GF-D8 (cell line): ENCODE data around the gene NOTCH4.

Experiments used
- DNase-seq: peaks from one replicate; lab custom pipeline; 2025; lab: John Stamatoyannopoulos, UW

Gene NOTCH4

DNA sequence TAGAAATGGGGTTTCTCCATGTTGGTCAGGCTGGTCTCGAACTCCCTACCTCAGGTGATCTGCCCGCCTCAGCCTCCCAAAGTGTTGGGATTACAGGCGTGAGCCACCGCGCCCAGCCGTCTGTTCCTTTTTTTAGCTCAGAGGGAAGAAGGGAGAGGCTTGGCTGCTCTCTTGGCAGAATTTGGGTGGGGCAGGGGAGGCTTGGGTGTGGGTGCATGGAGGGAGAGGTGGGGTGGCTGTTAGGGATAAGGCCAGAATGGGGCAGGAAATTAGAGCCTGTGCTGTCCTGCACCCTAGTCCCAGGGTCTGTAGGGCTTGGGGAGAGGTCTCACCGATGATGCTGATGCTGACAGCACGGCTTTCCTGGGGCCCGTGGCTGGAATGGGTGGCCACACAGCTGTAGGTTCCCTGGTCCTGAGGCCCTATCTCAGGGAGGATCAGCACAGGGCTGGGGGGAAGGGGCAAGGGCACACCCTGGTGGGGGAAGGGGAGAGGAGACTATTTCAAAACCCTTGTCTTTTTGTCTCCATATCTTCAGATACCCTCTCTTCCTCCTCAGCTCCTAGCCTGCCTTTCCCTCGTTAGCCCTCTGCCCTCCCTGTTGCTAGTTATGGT is 41.8 kb downstream of the NOTCH4 start:
- DNase-seq = no peak

DNA sequence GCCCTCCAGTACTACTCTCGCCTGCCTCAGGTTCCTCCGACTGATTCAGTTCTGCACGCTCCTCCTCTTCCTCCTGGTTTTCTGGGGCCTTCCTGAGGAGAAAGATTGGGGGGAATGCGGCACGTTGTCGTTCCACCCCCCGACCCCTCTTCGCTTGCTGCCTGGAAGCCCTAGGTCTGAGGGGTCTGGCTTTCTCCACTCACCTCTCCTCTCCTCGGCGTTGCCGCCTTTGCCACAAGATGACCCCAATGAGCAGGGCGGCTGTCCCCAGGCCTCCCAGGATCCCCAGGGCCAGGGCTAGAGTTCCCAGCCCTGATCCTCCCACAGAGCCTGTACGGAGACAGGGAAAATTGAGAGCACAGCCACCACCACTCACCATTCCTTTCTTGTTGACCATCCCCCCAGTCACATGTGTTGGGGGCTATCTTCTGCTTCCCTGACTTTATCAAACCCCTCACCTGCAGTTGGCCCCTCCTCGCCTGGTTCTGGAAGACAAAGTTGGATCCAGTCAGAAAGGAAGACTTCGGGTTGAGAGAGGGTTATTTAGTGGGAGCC is 42.6 kb downstream of the NOTCH4 start:
- DNase-seq = no peak

DNA sequence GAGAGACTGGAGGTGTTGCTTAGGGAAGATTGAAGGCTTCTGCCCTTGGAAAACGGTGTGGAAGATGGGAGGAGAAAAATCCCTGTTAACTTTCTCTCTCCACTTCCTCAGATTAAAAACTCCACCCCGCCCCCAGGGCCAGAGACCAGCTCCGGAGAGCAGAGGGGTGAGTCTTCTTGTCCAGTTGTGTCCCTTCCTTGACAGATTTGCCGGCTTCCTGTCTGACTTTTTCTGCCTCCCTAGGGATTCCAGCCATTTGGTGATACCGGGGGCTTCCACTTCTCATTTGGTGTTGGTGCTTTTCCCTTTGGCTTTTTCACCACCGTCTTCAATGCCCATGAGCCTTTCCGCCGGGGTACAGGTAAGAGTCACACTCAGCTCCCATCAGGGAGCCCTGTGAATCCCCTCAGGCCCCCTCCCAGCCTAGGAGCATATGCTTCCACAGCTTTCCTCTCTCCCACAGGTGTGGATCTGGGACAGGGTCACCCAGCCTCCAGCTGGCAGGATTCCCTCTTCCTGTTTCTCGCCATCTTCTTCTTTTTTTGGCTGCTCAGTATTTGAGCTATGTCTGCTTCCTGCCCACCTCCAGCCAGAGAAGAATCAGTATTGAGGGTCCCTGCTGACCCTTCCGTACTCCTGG is 44.0 kb downstream of the NOTCH4 start:
- DNase-seq = no peak

GRCh38 chr6:32178547-32179440 is 45.1 kb downstream of the NOTCH4 start:
- no peak for DNase-seq

GRCh38 chr6:32177788-32178546 is 45.9 kb downstream of the NOTCH4 start, which contains the start of gene RNF5:
TSS of gene RNF5 (plus strand) at chr6:32178405. CDS start at chr6:32178512, 107 bp downstream.
- peak; percentile 100 for DNase-seq

DNA sequence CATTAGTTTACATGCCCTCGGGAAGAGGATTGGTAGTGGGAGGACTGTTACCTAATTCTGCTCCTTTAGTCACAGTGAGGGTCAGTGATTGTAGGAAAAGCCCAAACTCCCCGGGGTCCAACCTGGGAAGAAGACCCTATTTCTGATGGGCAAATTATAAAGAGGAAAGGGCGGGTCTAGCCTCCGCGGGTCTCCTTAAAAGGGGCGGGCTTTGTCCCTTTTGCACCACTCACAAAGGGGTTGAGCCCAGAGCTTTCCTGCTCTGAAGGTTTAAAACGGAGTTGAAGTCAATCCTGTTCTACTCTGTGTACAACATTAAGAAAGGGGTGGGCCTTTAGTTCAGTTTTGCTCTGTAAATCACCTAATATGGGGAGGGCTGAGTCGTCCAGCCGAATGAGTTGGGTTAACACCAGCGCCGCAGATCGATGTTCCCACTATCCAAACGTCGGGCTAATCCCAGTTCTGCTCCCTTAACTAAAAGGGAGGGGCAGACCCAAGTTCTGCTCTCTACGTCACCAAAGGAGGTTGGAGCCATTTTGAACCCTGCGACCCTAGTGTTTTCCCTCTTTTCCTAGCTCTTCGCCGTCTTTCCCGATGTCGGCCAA is 46.6 kb downstream of the NOTCH4 start:
- peak; percentile 7 for DNase-seq

DNA sequence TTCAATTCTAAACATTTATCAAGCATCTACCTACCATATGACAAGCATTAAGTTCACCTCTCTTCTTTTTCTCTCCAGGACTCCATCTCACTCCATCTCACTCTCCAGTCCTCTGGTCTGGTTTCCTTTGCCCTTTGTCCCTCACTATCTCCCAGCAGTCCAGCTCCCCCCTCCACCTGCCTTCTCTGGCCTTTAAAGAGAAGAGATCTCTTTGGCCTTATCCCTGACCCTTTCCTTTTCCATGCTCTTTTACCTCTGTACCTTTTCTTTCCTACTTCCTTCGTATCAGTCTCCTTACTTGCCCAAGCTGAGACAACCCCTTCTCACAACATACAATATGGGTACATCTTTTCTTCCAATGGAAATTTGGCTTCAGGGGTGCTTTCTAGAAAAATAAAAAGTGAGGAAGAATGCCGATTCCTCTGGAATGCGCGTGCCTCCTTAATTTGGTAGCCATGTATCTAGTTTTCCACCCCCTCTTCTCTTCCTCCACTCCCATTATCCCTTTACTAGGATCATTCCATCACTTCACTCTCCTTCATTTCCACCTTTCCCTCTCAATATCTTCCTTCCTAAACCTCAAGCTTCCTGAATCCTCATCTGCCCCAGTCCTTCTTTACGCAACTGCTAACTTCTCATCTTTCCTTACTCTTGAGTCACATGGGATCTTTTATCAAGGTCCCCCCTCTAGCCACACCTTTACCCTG is 47.2 kb downstream of the NOTCH4 start:
- no peak for DNase-seq

DNA sequence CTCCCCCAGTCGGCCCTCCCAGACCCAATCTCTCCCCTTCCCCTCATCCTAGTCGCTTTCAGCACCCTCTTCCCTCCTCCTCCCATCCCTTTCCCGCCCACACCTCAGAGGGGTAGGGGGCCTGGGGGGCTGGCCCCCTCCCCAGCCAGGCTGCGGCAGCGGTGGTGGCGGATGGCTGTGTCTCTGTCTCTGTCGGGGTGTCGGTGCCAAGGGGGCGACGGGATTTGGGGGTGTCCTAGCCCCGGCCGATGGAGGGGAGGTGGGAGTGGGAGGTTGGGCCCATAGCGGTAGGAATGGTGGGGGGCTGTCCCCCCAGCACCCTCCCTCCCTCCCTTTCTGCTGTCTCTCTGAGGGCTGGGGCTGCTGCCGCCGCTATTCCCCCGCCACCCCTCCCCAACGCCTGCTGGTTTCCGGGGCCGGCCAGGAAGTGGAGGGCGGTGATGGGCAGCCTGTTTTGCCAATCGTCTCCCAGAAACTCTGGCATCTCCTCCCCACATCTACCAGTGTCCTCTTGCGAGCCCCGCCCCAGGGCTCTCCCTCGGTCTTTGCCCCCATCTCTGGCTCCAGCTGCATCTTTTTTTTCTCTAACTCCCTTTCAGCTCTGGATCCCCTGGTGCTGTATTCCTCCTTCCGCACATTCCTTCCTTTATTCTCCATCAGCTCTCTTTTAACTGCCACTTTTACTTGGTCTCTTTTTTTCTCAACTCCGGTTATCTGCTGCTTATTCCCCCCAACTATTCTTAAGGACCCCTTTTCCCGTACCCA is 48.0 kb downstream of the NOTCH4 start, which contains the start of gene AGPAT1:
TSS of gene AGPAT1 (minus strand) at position 374 of the 765 bp plus-strand sequence. CDS start 4,588 bp downstream, outside the sequence.
- peak; percentile 90 for DNase-seq

- DNase-seq = no peak
Observed at GRCh38 chr6:32175322-32175710, 48.6 kb downstream of the NOTCH4 start.

- DNase-seq = no peak
Observed at GRCh38 chr6:32174416-32174815, 49.5 kb downstream of the NOTCH4 start.

GRCh38 chr6:32173051-32173727 is 50.7 kb downstream of the NOTCH4 start:
- DNase-seq = no peak

DNA sequence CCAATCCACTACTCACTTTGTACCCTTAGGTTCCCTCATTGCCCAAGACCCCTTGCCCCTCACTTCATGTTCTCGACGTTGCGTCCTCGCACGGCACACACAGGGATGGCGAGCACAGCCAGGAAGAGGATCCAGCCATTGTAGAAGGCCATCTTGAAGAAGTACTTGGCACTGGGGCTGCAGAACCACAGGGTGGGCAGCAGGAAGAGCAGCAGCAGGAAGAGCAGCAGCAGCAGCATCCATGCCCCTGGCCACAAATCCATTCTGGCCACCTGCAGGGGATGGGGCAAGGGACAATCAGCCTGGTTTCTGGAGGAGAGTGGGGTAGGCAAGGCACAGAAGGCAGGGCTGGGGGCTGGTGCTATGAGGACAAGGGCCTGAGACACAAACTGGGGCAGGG is 52.6 kb downstream of the NOTCH4 start:
- no peak for DNase-seq

DNA sequence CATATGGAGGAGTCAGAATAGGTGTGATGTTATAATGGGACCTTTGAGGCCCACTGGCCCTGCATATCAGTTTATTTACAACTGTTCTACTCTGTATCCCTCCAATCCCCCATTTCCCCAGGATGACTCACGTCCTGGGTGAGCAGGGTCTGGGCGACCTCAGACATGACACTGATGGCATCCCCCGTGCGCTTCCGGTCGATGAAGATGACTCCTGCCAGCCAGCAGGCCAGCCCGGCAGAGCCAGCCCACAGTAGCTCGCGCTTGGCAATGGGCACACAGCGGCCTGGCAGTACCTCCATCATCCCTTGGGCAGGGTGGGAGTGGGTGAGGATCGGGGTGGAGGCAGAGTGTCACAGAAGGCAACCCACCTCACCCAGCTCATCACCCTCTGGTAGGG is 53.6 kb downstream of the NOTCH4 start:
- no peak for DNase-seq

- DNase-seq = no peak
Observed at GRCh38 chr6:32168807-32169591, 54.9 kb downstream of the NOTCH4 start.

DNA sequence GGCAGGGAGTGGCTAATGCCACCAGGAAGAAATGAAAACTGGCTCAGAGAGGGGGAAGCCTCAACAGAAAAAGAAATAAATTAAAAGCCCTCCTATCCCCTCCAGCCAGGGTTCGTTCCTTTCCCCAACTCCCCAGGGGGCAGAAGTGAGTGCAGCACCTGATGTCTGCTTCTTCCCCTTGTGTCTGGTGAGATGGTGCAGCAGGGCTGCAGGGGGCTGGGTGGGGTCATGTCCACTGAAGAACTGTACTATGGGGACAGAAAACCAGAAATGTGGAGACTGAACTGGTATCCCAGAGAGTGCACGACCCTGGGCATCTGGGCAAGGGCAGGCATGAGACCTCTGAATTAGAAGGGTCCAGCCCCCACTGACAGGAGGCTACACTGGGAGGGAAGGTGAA is 55.5 kb downstream of the NOTCH4 start:
- DNase-seq = no peak

DNA sequence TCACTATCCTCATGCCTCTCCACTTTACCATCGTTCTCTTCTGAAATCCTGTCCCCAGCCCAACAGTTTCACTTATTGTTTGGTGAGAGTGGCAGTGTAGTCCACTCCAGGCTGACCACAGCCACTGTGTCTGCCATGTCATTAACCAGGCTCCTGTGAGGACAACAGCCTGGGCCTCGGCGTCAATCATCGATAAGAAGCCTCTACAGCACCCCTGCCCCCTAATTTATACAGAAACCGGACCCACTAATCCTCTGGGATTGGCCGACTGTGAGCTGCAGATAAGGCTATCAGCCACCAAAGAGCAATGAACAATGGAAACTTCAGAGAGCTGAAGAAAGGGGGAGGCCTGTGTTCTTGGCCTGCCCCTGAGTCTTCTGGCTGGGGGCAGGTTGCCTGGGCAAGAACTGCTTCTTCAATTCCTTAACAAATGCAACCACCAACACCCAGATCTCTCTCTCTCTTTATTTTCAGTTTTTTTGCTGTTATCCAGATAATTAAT is 56.1 kb downstream of the NOTCH4 start:
- DNase-seq = no peak

DNA sequence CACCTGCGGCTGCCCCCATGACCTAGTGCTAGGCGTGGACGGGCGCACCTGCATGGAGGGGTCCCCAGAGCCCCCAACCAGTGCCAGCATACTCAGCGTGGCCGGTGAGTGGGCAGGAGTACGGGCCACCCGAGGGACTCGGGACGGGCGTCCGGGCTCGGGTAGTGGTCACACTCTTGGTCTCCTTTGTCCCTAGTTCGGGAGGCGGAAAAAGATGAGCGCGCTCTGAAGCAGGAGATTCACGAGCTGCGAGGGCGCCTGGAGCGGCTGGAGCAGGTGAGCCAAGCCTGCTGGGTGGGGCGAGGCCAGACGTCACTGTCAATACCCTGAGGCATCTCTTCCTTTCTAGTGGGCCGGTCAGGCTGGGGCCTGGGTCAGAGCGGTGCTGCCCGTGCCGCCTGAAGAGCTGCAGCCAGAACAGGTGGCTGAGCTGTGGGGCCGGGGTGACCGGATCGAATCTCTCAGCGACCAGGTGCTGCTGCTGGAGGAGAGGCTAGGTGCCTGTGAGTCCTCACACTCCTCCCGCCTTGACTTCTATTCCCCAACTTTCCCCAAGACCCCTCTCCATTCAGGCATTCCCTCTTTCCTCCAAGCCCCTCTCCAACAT is 56.6 kb downstream of the NOTCH4 start:
- DNase-seq = no peak
